Activated CD4-positive, alpha-beta T cell treated with anti-CD3 and anti-CD28 coated beads, Interleukin-2, amount 50 U/mL, for 16 hours (primary cell): Measurements from ENCODE around the gene KIZ.

Experiments used
- DNase-seq: peaks from one replicate; pipeline ENCODE4 v3.0.0-alpha.2; 2020

Gene KIZ

GRCh38 chr20:21180248-21180647 lies 54.4 kb downstream of the KIZ start:
- DNase-seq, result no peak

DNA sequence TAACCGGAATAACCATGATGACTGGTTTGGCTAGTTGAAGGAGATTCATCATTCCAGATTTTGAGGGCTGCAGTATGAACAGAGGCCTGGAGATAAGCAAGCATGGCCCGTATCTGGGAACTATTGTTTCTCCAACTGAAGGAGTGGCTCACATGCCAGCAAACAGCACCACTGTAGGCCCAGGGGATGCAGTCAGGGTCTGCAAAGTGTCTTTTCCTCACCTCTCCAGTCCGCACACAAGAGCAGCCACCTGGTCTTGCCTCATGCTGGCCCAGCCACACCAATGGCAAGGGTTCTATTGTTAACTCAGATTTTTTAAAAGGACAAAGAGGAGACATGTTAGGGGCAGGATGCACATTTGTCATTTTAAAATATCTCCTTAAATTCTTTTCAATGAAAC lies 55.1 kb downstream of the KIZ start:
- no peak for DNase-seq

DNA sequence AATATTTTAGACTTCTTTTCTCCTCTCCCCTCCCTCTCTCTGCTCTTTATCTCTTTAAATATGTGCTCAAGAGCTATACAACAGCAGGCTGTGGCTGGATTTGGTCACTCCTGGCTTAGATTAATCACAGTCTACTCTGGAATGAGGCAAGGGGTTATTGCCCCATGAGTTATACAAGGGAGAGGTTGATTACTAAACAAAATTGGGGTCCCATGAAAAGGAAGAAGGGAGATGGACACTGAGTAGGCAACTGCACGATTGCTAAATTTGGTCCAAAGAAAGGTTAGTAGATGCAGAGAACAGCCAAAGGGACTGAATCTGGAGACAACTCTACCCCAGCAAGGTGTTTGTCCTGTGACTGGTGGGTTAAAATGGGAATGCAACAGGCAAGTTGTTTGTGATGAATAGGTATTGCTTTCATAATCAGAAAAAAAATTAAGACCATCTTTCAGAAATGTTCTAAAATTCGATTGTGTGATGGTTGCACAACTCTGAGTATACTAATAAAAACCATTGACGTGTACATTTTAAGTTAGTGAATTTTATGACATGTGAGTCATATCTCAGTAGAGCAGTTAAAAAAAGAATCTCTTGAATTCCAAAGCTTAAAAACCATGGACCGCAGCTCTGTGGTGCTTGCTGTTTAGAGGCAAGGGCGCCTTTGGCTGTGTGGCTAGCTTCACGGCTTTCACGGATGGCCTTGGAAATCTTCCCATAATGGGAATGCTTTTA lies 57.1 kb downstream of the KIZ start:
- no peak for DNase-seq

DNA sequence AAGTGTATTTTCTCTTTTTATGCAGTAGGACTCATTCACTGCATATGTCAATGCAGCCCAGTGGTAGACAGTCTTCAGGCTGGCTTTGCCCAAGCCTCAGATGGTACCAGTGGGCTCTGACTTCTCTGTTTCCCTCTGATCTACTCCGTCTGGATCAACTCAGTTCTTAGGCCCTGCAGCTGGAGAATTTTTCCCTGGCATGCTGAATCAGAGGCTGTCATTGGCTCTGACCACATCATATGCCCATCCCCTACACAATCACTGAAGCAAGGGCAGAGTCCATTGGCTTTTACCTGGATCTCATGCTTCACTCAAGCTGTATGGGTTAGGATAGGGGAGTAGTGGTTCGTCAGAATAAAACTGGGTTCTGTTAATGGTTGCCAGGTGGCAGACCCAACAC lies 57.8 kb downstream of the KIZ start:
- DNase-seq, result no peak

DNA sequence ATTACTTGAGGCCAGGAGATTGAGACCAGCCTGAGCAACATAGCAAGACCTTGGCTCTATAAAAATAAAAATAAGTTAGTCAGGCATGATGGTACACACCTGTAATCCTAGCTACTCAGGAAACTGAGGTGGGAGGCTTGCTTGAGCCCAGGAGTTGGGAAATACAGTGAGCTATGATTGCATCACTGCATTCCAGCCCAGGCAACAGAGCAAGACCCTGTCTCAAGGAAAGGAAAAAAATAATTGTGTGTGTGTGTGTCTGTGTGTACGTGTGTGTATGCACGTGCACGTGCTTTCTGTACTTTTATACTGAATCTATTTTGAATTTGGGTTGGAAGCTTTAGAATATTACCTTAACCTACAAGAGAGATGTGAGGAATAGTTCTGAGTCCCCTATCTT lies 58.9 kb downstream of the KIZ start:
- no peak for DNase-seq

GRCh38 chr20:21185849-21186248 lies 60.0 kb downstream of the KIZ start:
- DNase-seq, result no peak

GRCh38 chr20:21189761-21190523 lies 64.1 kb downstream of the KIZ start:
- no peak for DNase-seq

DNA sequence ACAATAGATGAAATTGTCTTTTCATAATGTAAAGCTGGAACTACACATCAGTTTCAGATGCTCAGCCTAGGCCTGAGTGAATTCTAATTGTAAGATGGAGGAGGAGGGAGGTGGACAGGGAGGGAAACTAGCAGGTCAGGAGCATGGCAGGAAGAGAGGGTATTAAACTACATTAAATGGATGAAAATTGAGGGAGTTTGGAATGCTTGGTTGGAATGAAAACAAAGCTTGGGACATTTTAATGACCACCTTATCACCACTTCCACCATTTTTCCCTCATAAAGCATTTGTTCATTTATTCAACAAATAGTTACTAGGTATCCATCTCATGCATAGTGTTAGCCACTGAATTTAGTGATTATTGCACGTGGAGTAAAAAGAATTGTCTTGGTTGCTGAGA lies 65.0 kb downstream of the KIZ start:
- no peak for DNase-seq

DNA sequence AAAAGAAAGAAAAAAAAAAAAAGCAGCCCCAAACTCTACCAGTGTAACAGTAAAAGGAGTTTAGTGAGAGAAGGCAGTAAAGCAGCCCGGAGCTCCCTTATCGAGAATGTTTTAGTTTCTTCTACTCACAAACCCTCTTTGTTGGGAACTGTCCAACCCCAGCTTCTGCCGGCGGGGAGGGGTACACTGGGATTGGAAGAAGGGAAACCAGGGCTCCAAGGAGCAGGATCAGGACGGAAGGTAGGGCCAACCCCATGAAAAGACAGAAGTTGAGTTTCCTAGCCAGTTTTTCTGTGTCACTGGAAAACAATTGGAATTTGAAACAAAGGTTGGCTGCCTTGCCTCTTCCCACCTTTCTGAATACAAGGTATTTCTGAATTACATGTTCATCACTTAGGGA lies 66.0 kb downstream of the KIZ start:
- no peak for DNase-seq

DNA sequence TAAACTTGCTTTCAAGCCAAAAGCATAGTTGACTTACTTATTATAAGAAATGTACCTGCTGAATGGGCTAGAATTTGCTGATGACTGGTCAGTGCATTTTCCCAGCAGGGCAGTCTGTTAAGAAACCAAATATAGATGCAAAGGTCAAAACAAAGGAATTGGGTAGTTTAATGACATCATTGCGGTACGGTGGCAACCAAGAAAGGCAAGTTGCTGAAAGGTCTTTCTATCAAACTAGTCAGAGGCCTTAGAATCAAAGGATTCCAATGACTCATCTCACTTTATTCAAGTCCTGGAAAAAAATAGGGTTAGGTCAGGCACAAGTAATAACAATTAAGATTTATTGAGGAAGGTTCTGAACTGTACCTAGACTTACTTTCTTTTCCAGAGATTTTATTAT lies 76.4 kb downstream of the KIZ start:
- no peak for DNase-seq

DNA sequence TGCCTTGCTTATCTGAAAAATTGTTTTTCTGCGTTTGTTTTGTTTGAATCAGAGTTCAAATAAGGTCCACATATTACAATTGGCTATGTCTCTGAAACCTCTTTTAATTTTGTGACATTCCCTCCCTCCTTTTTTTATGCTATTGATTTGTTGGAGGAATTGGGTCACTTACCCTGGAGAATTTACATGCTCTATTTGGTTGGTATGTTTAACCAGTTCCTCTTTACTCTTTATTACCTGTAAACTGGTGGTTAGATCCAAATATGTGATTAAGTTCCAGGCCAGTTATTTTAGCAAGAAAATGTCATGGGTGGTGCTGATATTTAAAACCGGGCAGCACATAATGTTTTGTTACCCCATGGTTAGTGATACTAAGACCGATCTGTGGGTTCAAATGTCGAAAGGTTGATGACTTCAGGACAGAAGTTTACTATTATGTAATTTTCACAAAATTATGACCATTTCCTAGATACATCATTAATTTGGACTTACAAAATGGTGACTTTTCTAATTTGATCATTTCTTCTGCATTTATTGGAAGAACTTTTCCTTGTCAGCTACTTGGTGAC lies 77.3 kb downstream of the KIZ start:
- DNase-seq, result no peak

- no peak for DNase-seq
These were observed 80.7 kb downstream of the KIZ start for GRCh38 chr20:21206584-21206983.

- no peak for DNase-seq
These were observed 83.1 kb downstream of the KIZ start for GRCh38 chr20:21208999-21209398.

- no peak for DNase-seq
These were observed 83.8 kb downstream of the KIZ start for GRCh38 chr20:21209668-21210067.

DNA sequence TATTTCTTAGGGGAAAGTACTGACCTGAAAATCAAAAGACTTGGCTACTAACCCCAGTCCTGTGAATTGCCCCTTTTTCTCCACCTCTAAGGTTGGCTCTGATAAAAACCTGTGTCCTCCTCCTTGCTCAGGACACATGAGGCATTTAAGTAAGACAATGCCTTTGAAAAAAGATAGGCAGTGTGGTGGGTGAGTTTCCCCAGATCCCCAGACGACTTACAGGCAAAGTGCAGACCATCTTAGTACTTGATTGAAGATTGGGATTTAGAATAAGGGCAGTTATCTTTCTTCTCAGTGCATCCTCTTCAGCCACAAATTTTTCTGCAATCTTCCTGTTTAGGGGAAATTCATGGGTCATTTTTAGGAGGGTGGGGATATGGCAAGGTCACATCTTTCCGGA lies 87.8 kb downstream of the KIZ start:
- DNase-seq, result no peak

DNA sequence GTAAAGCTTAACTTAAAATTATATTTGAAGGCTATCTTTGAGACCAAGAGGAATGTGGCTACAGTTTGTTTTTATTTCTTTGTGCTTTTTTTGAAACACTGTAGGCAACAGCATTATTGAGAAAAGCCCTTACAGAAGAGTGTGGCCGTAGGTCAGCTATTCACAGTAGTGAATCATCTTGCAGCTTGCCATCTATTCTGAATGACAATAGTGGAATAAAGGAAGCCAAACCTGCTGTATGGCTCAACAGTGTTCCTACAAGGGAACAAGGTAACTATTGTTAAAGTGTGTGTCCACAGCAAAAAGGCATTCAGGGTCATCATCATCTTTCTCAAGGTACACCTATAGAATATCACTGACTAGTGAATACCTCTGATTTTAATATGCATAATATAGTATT lies 88.5 kb downstream of the KIZ start:
- no peak for DNase-seq

- DNase-seq, result no peak
These were observed 93.8 kb downstream of the KIZ start for GRCh38 chr20:21219686-21220085.

DNA sequence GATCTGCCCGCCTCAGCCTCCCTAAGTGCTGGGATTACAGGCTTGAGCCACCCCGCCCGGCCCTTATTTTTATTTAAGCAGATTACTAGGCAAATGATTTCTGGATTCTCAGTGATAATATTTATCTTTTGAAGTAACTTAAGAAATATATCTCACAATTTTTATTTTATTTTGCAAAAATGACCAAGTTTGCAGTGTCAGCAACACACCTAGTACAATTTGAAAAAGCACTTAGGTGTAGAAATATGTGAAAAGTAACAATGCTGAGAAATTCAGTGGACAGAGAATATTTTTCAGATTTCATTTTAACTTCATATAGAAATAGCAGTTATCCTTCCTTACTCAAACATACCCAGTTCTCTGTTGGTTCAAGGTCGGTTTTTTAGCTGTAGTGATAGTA lies 98.3 kb downstream of the KIZ start:
- DNase-seq, result no peak

DNA sequence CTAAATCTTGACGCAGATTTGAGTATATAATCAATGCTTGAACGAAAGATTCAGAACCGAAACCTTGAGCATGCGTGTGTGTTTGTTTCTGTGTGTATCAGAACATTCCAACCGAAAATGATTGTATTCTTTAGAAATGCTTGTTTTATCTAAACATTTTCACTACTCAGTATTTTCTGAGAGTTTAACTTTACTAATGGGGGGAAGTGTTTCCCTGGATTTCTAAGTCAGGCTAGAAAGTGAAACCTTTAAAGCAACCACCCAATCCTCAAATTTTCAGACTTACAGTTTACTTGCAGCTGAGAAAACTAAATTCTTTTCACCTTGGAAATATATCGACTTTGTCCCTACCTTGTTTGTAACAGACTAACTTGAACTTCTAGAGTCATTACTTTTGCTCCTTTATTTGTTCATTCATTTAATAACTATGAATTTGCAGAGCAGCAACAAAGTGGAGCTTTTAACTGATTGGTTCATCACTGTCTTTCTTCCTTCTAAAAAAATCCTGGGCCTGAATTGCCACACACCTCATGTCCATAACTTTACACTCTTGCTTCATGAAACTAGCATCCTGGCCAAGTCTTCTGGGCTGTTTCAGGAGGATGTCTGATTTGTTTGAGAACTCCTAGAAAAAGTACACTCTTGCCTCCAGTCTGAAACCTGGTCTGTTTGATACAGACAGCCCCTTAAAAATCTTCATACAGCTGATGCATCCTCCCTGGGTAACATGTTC lies 99.5 kb downstream of the KIZ start:
- DNase-seq, result no peak

GRCh38 chr20:21228511-21228910 lies 102.6 kb downstream of the KIZ start:
- no peak for DNase-seq

DNA sequence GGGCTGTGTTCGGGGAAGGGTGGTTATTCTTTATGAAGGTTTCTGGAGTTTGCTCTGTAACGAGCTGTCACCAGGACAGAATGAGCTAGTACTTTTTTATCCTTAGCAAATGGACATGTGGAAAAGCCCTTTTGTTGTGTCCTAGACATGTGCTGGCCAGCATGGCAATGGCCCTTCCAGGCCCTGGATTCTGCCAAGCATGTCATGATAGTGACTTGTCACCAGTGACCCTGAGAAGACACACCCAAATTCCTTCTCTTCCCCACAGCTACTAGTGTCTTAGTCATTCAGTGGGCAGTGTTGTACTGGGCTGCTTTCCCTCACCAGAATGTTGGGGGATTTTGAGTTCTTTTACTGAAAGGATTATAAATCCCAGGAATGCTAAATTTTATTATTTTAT lies 103.3 kb downstream of the KIZ start:
- no peak for DNase-seq

DNA sequence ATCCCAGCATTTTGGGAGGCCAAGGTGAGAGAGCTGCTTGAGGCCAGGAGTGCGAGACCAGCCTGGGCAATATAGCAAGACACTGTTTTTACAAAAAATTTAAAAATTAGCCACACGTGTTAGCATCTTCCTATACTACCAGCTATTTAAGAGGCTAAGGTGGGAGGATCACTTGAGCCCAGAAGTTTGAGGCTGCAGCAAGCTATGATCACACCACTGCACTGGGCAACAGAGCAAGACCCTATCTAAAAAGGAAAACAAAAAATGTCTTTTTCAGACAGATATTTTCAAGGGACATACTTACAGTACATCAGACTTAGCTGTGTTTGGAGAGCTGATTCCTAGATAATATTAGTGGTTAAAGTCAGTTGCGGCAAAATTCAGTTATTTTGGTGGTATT lies 104.3 kb downstream of the KIZ start:
- no peak for DNase-seq

- DNase-seq, result no peak
These were observed 104.8 kb downstream of the KIZ start for GRCh38 chr20:21230686-21231085.
